ENCODE data around the gene LCN12. TPM values are rescaled to one million over a fixed set of nuclear protein-coding genes. Genes with fewer than 3 reads are reported as not detected.

The LCN12 gene
- total RNA-seq, 2 experiments from 2014 or later = 1.3 to 2.1 TPM

- TF ChIP-seq CTCF (IDR thresholded peaks at IDR 0.05) = no peak
- Mint-ChIP-seq H3K9me3 (no peaks in the 10 kb centered on the region), H3K4me1 (ENCODE audit: low read depth) (peaks cover 4% of the 10 kb centered on the region), H3K27me3 (no peaks in the 10 kb centered on the region), H3K36me3 (ENCODE audit: low read depth) (no peaks in the 10 kb centered on the region), H3K27ac (peak overlapping the region; percentile 82), H3K4me3 (peak overlapping the region; percentile 76)
- ChIA-PET POLR2A (interaction anchor here (0.7 to 1.5 kb wide), 2 partner anchors 41 to 42 kb away, joined by 3 read pairs; partner anchors contain the start of gene PAXX), CTCF (interaction anchor here (1.3 kb wide), 1 partner anchor 84 kb away, joined by 6 read pairs; no protein-coding TSS in a partner anchor)
- ATAC-seq (no peak), DNase-seq (no peak)
- intact Hi-C loops (cut with micrococcal nuclease) = no loop called here
Observed at GRCh38 chr9:136950656-136951276, 1.3 kb upstream of the LCN12 start.

- ChIA-PET POLR2A (no interaction called here), CTCF (no interaction called here)
- Mint-ChIP-seq H3K27me3 (no peaks in the 10 kb centered on the region), H3K9me3 (peaks cover 4% of the 10 kb centered on the region), H3K36me3 (ENCODE audit: low read depth) (no peaks in the 10 kb centered on the region), H3K27ac (no peak overlapping the region), H3K4me1 (ENCODE audit: low read depth) (peaks cover 4% of the 10 kb centered on the region), H3K4me3 (no peak overlapping the region)
- DNase-seq (no peak), ATAC-seq (no peak)
- no peak for TF ChIP-seq CTCF (IDR thresholded peaks at IDR 0.05)
- intact Hi-C loops (cut with micrococcal nuclease) = no loop called here
Observed at GRCh38 chr9:136952321-136952850, 313 bp downstream of the LCN12 start.

GRCh38 chr9:136952876-136953770 lies 1.1 kb downstream of the LCN12 start:
- DNase-seq (no peak), ATAC-seq (no peak)
- intact Hi-C loops (cut with micrococcal nuclease) = no loop called here
- Mint-ChIP-seq H3K27ac (no peak overlapping the region), H3K36me3 (ENCODE audit: low read depth) (no peaks in the 10 kb centered on the region), H3K9me3 (peaks cover 4% of the 10 kb centered on the region), H3K27me3 (no peaks in the 10 kb centered on the region), H3K4me1 (ENCODE audit: low read depth) (peaks cover 3% of the 10 kb centered on the region), H3K4me3 (no peak overlapping the region)
- CTCF ChIA-PET = no interaction called here
- no peak for TF ChIP-seq CTCF (IDR thresholded peaks at IDR 0.05)
- POLR2A ChIA-PET = no interaction called here

- intact Hi-C loops (cut with micrococcal nuclease) = no loop called here
- DNase-seq = no peak
- Mint-ChIP-seq H3K27ac (no peak overlapping the region), H3K9me3 (peaks cover 4% of the 10 kb centered on the region), H3K4me1 (ENCODE audit: low read depth) (peaks cover 1% of the 10 kb centered on the region), H3K4me3 (no peak overlapping the region), H3K27me3 (no peaks in the 10 kb centered on the region), H3K36me3 (ENCODE audit: low read depth) (no peaks in the 10 kb centered on the region)
- ATAC-seq = no peak
- CTCF ChIA-PET = interaction anchor here (1.4 kb wide), 1 partner anchor 81 kb away, joined by 3 read pairs; no protein-coding TSS in a partner anchor
- no peak for TF ChIP-seq CTCF (IDR thresholded peaks at IDR 0.05)
- POLR2A ChIA-PET = no interaction called here
Observed at GRCh38 chr9:136953771-136954269, 1.7 kb downstream of the LCN12 start.
